GM21529 (cell line): ENCODE data around the gene OR2D3.
"Not testable (repeated sequence)": the region's sequence is repeated elsewhere in the genome, so short reads cannot be mapped to it uniquely, and the experiment has no call there.

Experiments
- ATAC-seq: cut with Tn5 transposase; IDR thresholded peaks from one replicate; pipeline ENCODE4 v1.9.1; 2021; ENCODE audit not compliant: unreplicated experiment

The OR2D3 gene, protein sequence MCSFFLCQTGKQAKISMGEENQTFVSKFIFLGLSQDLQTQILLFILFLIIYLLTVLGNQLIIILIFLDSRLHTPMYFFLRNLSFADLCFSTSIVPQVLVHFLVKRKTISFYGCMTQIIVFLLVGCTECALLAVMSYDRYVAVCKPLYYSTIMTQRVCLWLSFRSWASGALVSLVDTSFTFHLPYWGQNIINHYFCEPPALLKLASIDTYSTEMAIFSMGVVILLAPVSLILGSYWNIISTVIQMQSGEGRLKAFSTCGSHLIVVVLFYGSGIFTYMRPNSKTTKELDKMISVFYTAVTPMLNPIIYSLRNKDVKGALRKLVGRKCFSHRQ

DNA sequence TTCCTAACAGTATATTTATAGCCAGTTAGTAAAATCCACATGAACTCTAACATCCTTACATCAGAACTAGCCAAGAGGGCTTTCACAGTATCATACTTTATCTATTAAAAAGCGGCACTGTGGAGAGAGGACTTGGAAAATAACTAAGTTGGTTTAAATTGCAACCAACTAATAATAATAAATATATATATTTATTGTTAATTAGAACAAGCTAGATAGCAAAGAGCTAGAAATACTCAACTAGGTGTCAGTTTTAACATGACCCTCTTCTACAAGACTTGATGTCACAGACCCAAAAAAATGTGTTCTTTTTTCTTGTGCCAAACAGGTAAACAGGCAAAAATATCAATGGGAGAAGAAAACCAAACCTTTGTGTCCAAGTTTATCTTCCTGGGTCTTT lies at the start of gene OR2D3:
Gene OR2D3, plus strand, starts transcription at position 301 of the 400 bp plus-strand sequence. Its CDS starts 0 bp downstream, at position 301.
- ATAC-seq: no peak

DNA sequence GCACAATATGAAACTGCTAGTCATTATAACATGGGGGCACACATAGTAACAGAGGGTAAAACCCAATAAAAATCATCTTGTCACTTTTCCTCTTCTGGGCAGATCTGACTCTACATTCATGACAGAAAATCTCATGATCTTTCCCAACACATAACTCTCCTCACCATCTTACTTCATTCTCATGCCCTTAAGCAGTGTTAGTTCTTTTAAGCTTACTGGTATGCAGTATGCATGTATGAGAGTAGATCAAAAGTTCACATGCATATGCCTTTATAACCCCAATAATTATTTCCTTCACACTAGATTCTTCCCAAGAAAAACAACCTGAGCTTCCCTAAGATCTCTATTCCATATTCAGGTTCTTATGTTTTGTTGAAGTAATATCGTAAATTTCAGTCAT lies 49.5 kb upstream of the OR2D3 start:
- ATAC-seq: no peak

DNA sequence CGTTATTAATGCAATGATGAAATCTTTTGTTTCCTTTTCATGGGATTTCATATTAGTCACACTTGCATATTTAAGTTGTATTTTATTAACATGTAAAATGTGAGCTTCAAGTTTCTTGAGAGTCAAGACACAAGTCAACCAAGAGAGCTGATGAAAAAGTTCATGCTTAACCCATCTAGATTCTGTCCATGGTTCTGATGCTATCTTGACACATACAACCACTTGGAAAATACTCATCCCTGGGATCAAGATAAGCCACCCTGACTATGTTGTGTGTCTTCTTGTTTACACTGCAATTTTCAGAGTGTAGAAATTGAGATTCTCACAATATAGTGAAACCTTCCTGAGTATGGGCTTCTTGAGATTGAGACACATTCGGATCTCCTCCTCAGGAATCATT lies 45.0 kb upstream of the OR2D3 start:
- ATAC-seq: no peak

DNA sequence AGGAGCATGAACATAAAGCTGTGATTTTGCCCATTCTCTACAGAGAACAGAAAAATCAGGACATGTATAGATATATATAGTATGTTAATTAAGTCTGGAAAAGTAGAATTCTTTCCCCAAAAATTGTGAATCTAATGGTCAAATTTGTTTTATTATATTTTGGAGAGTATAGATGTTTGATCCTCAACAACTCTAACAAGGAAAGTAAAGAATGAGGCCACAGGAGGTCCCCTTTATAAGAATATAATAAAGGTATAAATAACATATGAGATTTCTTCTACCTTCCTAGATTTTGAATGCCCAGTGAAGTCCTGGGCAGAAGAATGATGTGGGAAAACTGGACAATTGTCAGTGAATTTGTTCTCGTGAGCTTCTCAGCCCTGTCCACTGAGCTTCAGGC lies 44.5 kb upstream of the OR2D3 start, which contains the start of gene OR10A4:
Gene OR10A4, plus strand, starts transcription at position 301 of the 400 bp plus-strand sequence. Its CDS starts 23 bp downstream, at position 324.
- ATAC-seq: no peak

DNA sequence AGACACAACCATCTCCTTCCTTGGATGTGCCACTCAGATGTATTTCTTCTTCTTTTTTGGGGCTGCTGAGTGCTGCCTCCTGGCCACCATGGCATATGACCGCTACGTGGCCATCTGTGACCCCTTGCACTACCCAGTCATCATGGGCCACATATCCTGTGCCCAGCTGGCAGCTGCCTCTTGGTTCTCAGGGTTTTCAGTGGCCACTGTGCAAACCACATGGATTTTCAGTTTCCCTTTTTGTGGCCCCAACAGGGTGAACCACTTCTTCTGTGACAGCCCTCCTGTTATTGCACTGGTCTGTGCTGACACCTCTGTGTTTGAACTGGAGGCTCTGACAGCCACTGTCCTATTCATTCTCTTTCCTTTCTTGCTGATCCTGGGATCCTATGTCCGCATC lies 43.9 kb upstream of the OR2D3 start:
- ATAC-seq: no peak

DNA sequence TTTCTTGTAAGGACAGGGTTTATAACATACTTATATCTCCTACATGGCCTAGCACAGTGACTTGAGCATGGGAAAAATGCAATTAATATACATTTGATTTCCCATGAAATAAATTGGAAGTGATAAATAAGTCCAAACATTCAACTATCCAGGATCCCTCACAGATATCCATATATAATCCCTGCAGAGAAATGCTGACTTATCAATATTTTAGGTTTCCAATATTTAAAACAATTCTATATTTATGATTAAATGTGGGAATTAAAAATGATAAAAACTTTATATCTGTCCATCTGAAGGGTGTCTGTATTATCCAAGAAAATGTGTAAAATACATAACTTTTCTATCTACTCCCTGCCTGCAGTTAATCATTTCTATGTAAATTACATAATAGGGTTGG lies 38.1 kb upstream of the OR2D3 start:
- ATAC-seq: no peak

DNA sequence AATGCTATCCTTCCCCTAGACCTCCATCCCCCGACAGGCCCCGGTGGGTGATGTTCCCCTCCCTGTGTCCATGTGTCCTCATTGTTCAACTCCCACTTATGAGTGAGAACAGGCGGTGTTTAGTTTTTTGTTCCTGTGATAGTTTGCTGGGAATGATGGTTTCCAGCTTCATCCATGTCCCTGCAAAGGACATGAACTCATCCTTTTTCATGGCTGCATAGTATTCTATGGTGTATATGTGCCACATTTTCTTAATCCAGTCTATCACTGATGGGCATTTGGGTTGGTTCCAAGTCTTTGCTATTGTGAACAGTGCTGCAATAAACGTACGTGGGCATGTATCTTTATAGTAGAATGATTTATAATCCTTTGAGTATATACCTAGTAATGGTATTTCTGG lies 33.1 kb upstream of the OR2D3 start:
- not testable (repeated sequence) for ATAC-seq

DNA sequence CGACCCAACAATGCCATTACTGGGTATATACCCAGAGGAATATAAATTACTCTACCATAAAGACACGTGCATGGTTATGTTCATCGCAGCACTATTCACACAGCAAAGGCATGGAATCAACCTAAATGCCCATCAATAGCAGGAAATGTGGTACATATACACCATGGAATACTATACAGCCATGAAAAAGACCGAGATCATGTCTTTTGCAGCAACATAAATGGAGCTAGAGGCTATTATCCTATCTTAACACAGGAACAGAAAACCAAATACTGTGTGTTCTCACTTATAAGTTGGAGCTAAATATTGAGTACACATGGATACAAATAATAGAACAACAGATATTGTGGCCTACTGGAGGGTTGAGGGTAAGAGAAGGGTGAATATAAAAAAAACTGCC lies 32.0 kb upstream of the OR2D3 start:
- no peak for ATAC-seq

DNA sequence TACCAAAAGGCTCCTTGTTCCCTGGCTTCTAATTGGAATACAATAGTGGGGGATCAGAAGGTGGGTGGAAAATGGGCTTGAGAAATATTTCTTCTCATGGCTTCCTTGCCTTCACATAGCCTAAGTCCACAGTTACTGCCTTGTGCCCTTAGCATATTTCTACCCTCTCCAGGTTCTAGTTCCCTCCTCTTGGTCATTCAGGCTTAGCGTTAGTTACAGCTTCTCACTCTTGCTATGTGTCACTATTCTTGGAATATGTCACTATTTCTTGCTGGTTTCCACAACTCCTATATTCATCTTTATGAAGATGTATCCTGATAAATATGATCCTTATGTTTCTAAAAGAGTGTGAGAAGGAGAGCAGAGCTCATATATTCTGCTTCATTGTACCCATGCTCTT lies 31.0 kb upstream of the OR2D3 start:
- ATAC-seq: peak; percentile 55

DNA sequence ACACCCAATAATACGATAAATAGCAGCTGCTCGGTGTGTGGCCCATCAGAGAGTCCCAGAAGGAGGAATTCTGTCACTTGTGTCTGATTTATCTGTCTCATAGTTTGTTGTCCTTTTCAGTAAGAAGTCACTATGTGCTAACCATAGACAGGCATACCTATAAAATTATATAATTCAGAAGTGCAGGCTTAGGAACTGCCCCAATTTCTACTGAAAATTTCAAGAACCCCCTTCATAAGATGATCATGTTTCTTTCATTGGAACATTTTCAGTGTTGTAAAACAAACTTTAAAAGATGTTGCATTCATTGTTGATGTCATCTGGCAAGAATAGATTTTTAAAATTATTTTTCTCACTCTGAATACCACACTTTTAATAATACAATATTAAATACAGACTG lies 28.4 kb upstream of the OR2D3 start, which contains the start of gene OR2D2:
Gene OR2D2, minus strand, starts transcription at position 101 of the 400 bp plus-strand sequence. Its CDS starts 0 bp downstream, at position 101.
- no peak for ATAC-seq

DNA sequence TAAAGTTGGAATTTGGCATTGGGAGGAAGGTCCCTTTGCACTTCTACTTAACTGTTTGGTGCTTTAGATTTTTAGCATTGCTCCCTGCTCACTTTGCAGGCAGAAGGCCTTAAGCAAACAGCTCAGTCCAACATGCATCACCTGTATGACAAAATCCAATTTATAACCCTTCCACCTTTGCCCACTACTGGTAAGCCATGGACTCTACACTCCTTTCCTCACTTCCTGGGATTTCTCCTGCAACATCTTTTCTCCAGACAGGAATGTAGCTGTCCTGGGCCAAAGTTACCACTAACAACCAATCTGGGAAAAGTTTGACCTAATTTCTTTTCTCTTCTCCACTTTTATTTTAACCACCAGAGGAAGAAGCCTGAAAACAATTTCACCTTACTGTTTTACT lies 26.7 kb upstream of the OR2D3 start:
- ATAC-seq: no peak

DNA sequence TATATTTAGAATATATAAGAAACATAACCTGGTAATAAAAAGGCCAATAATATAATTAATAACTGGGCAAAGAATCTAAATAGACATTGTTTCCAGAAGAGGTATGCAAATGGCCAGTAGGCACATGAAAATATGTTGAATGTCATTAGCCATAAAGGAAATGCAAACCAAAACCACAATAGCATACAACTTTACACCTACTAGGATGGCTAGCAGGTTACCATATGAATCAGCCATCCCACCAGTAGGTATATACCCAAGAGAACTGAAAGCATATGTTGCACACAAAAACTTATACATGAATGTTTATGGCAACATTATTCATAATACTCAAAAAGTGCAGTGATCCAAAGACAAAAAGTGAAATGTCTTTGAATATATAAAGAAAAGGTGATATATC lies 25.8 kb upstream of the OR2D3 start:
- peak; percentile 86 for ATAC-seq

DNA sequence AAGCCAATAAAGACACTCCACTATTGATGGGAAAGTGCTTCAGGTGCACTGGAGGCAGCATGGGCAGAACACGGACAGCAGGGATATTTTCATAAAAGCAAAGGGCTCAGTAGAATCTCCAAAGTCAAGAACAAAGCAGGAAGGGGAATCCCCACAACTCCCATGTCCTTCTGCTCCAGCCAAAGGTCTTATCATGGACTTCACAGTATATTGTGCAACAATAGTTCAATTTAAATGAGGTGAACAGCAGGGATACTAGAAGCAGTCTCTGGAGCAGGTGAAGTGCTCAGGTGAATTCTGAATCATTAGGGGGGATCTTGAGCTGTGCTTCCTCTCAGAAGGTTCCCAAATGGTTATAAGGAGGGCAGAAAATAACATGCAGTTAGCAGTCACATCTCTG lies 21.9 kb upstream of the OR2D3 start:
- ATAC-seq: no peak

DNA sequence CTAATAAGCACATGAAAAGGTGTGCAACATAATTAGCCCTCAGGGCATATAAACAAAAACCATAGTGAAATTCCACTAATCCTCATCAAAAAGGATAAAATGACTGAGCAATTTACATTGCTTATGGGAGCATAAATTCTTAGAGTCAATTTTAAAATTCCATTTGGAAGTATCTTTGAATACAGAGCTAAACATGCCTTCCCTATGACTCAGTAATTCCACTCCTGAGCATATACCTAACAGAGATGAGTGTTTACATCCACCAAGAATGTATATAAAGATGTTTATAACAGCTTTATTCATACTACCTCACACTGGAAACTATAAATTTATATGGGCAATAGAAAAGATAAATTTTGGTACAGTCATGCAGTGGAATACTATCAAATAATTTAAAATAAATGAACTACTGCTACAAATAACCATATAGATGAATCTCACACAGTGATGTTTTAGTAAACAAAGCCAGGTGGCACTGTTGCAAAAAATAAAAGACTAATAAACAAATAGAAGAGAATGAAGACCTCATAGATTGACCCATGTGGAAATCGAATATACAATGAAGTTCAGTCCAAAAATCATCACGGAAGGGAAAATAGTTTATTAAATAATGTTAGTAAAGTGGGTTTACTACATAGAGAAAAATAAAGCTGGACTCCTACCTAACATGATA lies 20.3 kb upstream of the OR2D3 start:
- ATAC-seq: no peak

DNA sequence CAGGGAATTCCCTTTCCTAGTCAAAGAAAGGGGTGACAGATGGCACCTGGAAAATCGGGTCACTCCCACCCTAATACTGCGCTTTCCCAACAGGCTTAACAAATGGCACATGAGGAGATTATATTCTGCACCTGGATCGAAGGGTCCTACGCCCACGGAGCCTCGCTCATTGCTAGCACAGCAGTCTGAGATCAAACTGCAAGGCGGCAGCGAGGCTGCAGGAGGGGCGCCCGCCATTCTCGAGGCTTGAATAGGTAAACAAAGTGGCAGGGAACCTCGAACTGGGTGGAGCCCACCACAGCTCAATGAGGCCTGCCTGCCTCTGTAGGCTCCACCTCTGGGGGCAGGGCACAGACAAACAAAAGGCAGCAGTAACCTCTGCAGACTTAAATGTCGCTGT lies 16.0 kb upstream of the OR2D3 start:
- not testable (repeated sequence) for ATAC-seq

DNA sequence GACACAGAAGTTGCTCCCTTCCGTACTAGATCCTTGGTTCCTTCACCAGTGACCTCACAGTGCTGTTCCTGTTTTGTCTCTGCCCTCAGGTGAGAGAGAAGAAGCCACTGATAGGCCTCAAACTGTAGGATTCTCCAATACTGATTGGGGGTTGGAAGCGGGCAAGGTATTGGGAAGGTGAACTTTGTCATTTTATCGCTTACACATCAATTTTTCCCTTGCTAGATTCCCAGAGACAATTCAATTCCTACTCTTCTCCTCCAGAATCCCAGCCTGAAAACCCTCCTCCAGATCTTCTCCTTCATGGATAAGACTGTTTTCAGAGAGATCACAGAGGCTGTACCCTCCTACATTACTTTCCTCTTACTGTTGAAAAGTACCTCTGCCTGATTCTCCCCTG lies 9.4 kb upstream of the OR2D3 start:
- no peak for ATAC-seq

DNA sequence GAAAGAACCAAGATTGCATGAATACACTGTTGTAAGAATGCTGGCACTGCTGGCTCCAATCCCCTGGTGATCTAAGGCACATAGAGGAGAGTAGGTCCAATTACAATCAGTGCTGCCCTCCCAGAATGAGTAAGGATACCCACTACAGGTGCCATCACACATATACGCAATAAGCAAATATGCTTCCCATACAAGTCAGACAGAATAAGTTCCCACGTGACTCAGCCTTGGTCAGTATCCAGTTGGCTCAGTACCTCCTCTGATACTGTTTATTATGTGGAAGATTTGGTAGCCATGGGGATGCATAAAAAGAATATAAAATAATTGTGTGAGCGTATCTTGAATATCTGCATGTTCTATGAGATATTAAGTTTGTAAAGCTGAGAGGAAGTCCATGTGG lies 8.9 kb upstream of the OR2D3 start:
- ATAC-seq: no peak

DNA sequence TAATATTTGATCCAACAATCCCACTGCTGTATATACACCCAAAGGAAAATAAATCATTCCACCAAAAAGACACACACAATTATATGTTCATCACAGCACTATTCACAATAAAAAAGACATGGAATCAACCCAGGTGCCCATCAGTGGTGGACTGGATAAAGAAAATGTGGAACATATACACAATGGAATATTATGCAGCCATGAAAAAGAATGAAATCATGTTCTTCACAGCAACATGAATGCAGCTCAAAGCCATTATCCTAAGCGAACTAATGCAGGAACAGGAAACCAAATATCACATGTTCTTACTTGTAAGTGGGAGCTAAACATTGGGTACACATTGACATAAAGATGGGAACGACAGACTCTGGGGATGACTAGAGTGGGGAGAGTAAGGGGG lies 1.1 kb upstream of the OR2D3 start:
- ATAC-seq: no peak

DNA sequence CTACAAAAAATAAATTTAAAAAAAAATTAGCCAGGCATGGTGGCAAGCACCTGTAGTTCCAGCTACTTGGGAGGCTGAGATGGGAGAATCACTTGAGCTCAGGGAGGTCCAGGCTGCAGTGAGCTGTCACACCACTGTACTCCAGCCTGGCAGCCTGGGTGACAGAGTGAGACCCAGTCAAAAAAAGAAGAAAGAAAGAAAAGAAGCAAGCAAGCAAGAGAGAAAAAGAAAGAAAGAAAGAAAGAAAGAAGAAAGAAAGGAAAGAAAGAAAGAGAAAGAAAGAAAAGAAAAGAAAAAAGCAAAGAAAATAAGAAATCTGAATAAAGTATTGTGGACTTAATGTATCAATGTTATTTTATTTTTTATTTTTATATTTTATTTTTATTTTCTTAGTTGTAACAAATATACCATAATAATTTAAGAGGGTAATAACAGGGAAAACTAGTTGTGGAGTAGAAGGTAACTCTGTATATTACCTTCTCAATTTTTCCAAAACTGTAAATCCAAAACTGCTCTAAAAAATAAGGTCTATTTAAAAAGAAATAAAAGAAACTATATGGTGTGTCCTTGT lies 4.3 kb downstream of the OR2D3 start:
- no peak for ATAC-seq

DNA sequence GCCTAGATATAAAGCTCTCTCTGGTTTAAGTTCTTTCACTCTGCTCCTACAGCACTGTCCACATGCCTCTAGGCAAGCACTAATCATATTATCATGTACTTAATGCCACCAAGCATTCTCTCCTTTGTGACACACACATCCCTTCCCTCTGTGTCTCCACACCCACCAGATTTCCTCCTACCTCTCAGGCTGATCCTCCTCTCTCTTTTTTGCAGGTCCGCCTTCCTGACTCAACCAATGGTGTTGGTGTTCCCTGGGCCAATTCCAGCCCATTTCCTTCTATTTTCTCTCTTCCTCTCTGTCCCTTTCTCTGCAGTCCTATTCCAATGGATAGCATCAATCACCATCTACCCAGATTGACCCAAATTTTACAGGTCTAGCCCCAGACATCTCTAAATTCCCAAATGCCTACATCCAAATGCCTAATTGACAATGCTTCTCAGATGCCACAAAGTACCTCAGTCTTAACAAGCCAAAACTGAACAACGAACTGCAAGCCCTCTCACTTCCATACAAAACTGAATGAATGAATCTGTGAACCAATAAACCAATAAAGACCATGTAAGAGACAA lies 4.9 kb downstream of the OR2D3 start:
- peak; percentile 2 for ATAC-seq

DNA sequence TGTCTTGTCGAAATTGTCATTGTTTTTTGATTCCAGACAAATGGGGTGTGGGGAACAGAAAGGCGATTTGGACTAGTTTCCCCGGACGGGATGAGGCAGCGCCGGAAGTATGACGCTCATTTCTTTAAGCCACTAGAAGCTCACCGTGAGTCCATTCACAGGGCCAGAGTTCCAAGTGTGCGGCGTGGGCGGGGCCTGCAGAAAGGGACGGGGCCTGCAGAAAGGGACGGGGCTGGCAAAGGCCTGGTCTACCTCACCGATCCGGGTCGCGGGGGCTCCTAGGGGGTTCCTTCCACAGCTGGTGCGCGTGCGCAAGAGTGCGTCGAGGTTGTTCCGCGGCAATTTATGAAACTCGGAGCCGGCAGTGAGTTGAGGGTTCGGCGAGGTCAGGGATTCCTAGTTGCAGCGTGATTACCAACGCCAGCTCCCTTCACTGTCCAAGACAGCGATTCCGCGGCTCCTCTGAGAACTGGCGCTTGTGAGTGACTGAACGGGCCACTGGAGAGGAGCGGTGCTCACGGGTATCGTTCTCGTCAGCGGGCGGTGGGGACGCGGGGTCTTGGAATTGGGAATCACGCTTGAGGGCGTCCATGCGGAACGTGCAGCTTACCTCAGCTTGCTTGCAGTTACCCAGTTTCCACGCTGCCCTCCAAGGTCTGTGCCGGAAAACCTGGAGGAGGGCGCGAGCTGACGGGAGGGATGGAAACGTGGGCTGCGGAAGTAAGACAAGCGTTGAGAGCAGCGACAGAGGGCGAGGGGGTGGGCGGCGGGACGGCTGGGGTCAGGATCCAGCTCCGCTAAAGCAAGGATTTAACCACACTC lies 5.6 kb downstream of the OR2D3 start, which contains the start of gene ZNF215:
Gene ZNF215, plus strand, starts transcription at position 219 of the 822 bp plus-strand sequence. CDS start 5,847 bp downstream, outside the sequence.
- ATAC-seq: peak; percentile 63
